Suprapubic skin (tissue), 4 donors: ENCODE results near the gene ACSL3.

Experiments
- EP300 ChIP-seq: sonication (generic); formaldehyde crosslinking; IDR thresholded peaks from one replicate; pipeline ENCODE4 v1.6.1; 2017; ENCODE audit warnings: antibody characterized with exemption
- POLR2A ChIP-seq, 2 donors: fragments of 450-650 bp; IDR thresholded peaks; one replicate each; pipeline ENCODE4 v1.6.1; 2017; ENCODE audit warnings: antibody characterized with exemption in 2 of 2, mild to moderate bottlenecking in 2 of 2, moderate library complexity in 2 of 2
- POLR2AphosphoS5 ChIP-seq, 3 donors: sonication (generic); formaldehyde crosslinking; IDR thresholded peaks; one replicate each; pipeline ENCODE4 v1.6.1; 2017; ENCODE audit warnings: antibody characterized with exemption in 3 of 3
- TF ChIP-seq, protein P1 (sequence below), 2 donors: fragments of 200-600 bp in 1 of 2; fragments of 450-650 bp in 1 of 2; sonication (generic) in 1 of 2; IDR thresholded peaks; one replicate each; pipeline ENCODE4 v1.5.1; 2016 to 2019; ENCODE audit warnings: antibody characterized with exemption in 2 of 2, mild to moderate bottlenecking in 1 of 2, moderate library complexity in 1 of 2

DNA sequence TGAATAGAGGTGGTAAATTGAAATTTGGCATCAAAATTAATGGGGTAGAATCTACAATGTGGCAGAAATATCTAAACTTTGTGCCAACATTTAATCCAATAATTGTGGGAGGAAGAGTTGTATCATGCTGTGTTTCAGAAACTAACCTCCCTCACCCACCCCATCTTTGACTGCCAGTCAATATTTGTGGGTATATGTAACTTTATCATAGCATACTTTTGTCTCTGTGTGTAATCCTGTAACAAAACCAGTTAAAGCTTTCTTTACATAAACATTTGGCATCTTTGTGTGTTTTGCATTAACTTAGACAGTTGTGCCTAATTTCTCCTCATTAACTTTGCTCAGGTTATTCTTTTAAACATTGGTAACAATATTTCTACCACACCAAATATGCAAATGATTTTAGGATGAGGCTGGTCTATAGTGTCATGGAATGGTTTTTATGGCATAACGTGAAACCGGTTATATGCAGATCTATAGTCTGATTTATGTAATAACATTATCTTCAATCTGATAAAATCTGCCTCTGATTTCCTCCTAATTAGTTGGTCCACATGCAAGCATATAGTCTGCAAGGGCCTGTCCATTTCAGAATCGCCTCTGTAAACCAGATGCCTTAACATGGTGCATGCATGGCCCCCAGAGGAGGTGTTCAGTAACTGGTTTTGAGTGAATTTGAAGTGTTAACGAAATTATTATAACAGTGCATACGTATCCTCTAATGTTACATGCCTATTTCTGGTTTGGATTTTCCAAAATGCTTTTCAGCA is 84.3 kb downstream of the ACSL3 start:
- TF ChIP-seq, protein P1, sequence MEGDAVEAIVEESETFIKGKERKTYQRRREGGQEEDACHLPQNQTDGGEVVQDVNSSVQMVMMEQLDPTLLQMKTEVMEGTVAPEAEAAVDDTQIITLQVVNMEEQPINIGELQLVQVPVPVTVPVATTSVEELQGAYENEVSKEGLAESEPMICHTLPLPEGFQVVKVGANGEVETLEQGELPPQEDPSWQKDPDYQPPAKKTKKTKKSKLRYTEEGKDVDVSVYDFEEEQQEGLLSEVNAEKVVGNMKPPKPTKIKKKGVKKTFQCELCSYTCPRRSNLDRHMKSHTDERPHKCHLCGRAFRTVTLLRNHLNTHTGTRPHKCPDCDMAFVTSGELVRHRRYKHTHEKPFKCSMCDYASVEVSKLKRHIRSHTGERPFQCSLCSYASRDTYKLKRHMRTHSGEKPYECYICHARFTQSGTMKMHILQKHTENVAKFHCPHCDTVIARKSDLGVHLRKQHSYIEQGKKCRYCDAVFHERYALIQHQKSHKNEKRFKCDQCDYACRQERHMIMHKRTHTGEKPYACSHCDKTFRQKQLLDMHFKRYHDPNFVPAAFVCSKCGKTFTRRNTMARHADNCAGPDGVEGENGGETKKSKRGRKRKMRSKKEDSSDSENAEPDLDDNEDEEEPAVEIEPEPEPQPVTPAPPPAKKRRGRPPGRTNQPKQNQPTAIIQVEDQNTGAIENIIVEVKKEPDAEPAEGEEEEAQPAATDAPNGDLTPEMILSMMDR (IDR thresholded peaks at IDR 0.05): no peak
- no peak for TF ChIP-seq POLR2A (IDR thresholded peaks at IDR 0.05)
- TF ChIP-seq EP300: no peak
- no peak for TF ChIP-seq POLR2AphosphoS5 (IDR thresholded peaks at IDR 0.05)
